Fibroblast of the aortic adventitia (primary cell): ENCODE data around the gene FYB1. TPM values are rescaled to one million over a fixed set of nuclear protein-coding genes. Genes with fewer than 3 reads are reported as not detected.

Source experiments
- DNase-seq: peaks from one replicate; pipeline ENCODE4 v3.0.0-alpha.2; 2010; ENCODE audit warnings: low read depth
- H3K4me3 ChIP-seq: 2 replicates; pipeline ENCODE4 v1.5.1; 2011; ENCODE audit warnings: low read depth, mild to moderate bottlenecking, control low read depth, low read length, moderate library complexity
- CTCF ChIP-seq: IDR thresholded peaks from 2 replicates; pipeline ENCODE4 v1.5.1; 2011; ENCODE audit warnings: mild to moderate bottlenecking, low read length, control low read depth, inconsistent platforms; ENCODE audit not compliant: insufficient read depth
- total RNA-seq: library from RNA; depleted of rRNA; stranded (reverse); fragments of >200 nt; gene quantifications from 2 replicates; pipeline ENCODE4 v1.2.3, GENCODE V29; 2012; ENCODE audit warnings: low replicate concordance

Gene FYB1
- total RNA-seq, 1 donor: 0.54 TPM

GRCh38 chr5:39107350-39107749 is 112.0 kb downstream of the FYB1 start:
- DNase-seq: peak; percentile 25
- no peak overlapping the region for H3K4me3 ChIP-seq
- TF ChIP-seq CTCF: no peak

- DNase-seq: peak; percentile 40
- TF ChIP-seq CTCF: peak; percentile 45
- no peak overlapping the region for H3K4me3 ChIP-seq
Observed at GRCh38 chr5:39106322-39106721, 113.0 kb downstream of the FYB1 start.

- no peak for DNase-seq
- TF ChIP-seq CTCF: no peak
- no peak overlapping the region for H3K4me3 ChIP-seq
Observed at GRCh38 chr5:39104221-39104620, 115.1 kb downstream of the FYB1 start.

GRCh38 chr5:39102684-39103155 is 116.6 kb downstream of the FYB1 start:
- no peak for TF ChIP-seq CTCF
- no peak overlapping the region for H3K4me3 ChIP-seq
- DNase-seq: peak; percentile 26

GRCh38 chr5:39100851-39101396 is 118.4 kb downstream of the FYB1 start:
- no peak for TF ChIP-seq CTCF
- no peak overlapping the region for H3K4me3 ChIP-seq
- DNase-seq: peak; percentile 91

- no peak overlapping the region for H3K4me3 ChIP-seq
- no peak for TF ChIP-seq CTCF
- no peak for DNase-seq
Observed at GRCh38 chr5:39100301-39100850, 119.0 kb downstream of the FYB1 start.

- DNase-seq: no peak
- H3K4me3 ChIP-seq: no peak overlapping the region
- no peak for TF ChIP-seq CTCF
Observed at GRCh38 chr5:39099831-39100230, 119.5 kb downstream of the FYB1 start.
